Activated CD8-positive, alpha-beta memory T cell treated with anti-CD3 and anti-CD28 coated beads for 36 hours (primary cell): ENCODE results near the gene EGR1. TPM values are rescaled to one million over a fixed set of nuclear protein-coding genes. Genes with fewer than 3 reads are reported as not detected.

Source experiments
- CTCF ChIA-PET: fragments of 350-600 bp; sonication (Branson Sonifier 250); formaldehyde crosslinking; loops from one replicate; lab custom pipeline; 2021; ENCODE audit warnings: antibody characterized with exemption; lab: Charles Lee
- POLR2A ChIA-PET: fragments of 350-600 bp; sonication (Branson Sonifier 250); formaldehyde crosslinking; loops from one replicate; lab custom pipeline; 2021; ENCODE audit warnings: antibody characterized with exemption; lab: Charles Lee
- total RNA-seq, 2 experiments: library from RNA; stranded (reverse); gene quantifications; one replicate each; pipeline ENCODE4 v1.2.3, GENCODE V29; 2021

Gene EGR1
- 10 to 100 TPM; 16.6 to 17.3 TPM for total RNA-seq

- CTCF ChIA-PET = interaction anchor here (0.8 to 7.3 kb wide), 10 partner anchors 10 to 128 kb away, joined by 3 to 41 read pairs (median 4); partner anchors contain the start of genes FAM53C, HSPA9 and REEP2
- POLR2A ChIA-PET = interaction anchor here (0.5 to 4.1 kb wide), 10 partner anchors 9 to 820 kb away, joined by 3 to 26 read pairs (median 6); partner anchors contain the start of gene ETF1
Measured at GRCh38 chr5:138465261-138466124, at the start of gene EGR1. Gene EGR1 (plus strand): TSS chr5:138465479. CDS start chr5:138465762, 283 bp downstream.

- POLR2A ChIA-PET = no interaction called here
Measured at GRCh38 chr5:138418444-138418843, 46.8 kb upstream of the EGR1 start.

GRCh38 chr5:138425079-138425478 is 40.2 kb upstream of the EGR1 start:
- POLR2A ChIA-PET = no interaction called here
- CTCF ChIA-PET = interaction anchor here (0.8 kb wide), 1 partner anchor 78 kb away, joined by 3 read pairs; no protein-coding TSS in a partner anchor

More at GRCh38 chr5:138418444-138418843, 46.8 kb upstream of the EGR1 start:
- CTCF ChIA-PET = no interaction called here

- ChIA-PET CTCF (interaction anchor here (1.7 kb wide), 1 partner anchor 14 kb away, joined by 7 read pairs; no protein-coding TSS in a partner anchor), POLR2A (no interaction called here)
Measured at GRCh38 chr5:138435943-138436342, 29.3 kb upstream of the EGR1 start.

- POLR2A ChIA-PET = interaction anchor here (0.6 to 1.2 kb wide), 4 partner anchors 11 to 133 kb away, joined by 3 to 5 read pairs (median 4); partner anchors contain the start of gene FAM53C
- CTCF ChIA-PET = interaction anchor here (0.6 to 1.5 kb wide), 5 partner anchors 12 to 241 kb away, joined by 3 to 13 read pairs (median 3); partner anchors contain the start of gene EGR1
Measured at GRCh38 chr5:138438003-138438723, 27.1 kb upstream of the EGR1 start.

GRCh38 chr5:138438724-138439476 is 26.4 kb upstream of the EGR1 start, which contains the start of gene REEP2:
Gene REEP2 (plus strand): TSS chr5:138439057. CDS start chr5:138439209, 152 bp downstream.
- CTCF ChIA-PET = interaction anchor here (1.2 to 4.2 kb wide), 4 partner anchors 11 to 203 kb away, joined by 3 to 21 read pairs (median 8); partner anchors contain the start of gene EGR1
- POLR2A ChIA-PET = interaction anchor here (1.2 kb wide), 2 partner anchors 10 to 101 kb away, joined by 3 read pairs; partner anchors contain the start of gene FAM53C

- ChIA-PET CTCF (interaction anchor here (1.2 to 4.2 kb wide), 2 partner anchors 11 to 25 kb away, joined by 4 to 21 read pairs; partner anchors contain the start of gene EGR1), POLR2A (no interaction called here)
Measured at GRCh38 chr5:138439477-138440158, 25.7 kb upstream of the EGR1 start.

GRCh38 chr5:138440159-138441073 is 24.9 kb upstream of the EGR1 start:
- CTCF ChIA-PET = interaction anchor here (4.2 kb wide), 1 partner anchor 10 kb away, joined by 21 read pairs; no protein-coding TSS in a partner anchor

GRCh38 chr5:138441221-138441620 is 24.1 kb upstream of the EGR1 start:
- CTCF ChIA-PET = interaction anchor here (4.2 kb wide), 1 partner anchor 9 kb away, joined by 21 read pairs; no protein-coding TSS in a partner anchor
- POLR2A ChIA-PET = no interaction called here

More at GRCh38 chr5:138440159-138441073, 24.9 kb upstream of the EGR1 start:
- POLR2A ChIA-PET = no interaction called here

GRCh38 chr5:138444078-138444773 is 21.1 kb upstream of the EGR1 start:
- CTCF ChIA-PET = interaction anchor here (1.6 kb wide), 1 partner anchor 13 kb away, joined by 3 read pairs; no protein-coding TSS in a partner anchor
- POLR2A ChIA-PET = no interaction called here

- CTCF ChIA-PET = interaction anchor here (1.6 kb wide), 1 partner anchor 12 kb away, joined by 3 read pairs; no protein-coding TSS in a partner anchor
- POLR2A ChIA-PET = no interaction called here
Measured at GRCh38 chr5:138444774-138445546, 20.3 kb upstream of the EGR1 start.

- POLR2A ChIA-PET = no interaction called here
- CTCF ChIA-PET = interaction anchor here (0.5 kb wide), 1 partner anchor 866 kb away, joined by 4 read pairs; no protein-coding TSS in a partner anchor
Measured at GRCh38 chr5:138445547-138446271, 19.6 kb upstream of the EGR1 start.

GRCh38 chr5:138448070-138448469 is 17.2 kb upstream of the EGR1 start:
- POLR2A ChIA-PET = no interaction called here
- CTCF ChIA-PET = interaction anchor here (2.2 to 4.5 kb wide), 7 partner anchors 10 to 269 kb away, joined by 4 to 41 read pairs (median 13); partner anchors contain the start of genes EGR1, KDM3B, KIF20A and REEP2
